Uterus (tissue), 4 donors: ENCODE data around the gene KRTAP24-1. TPM values are rescaled to one million over a fixed set of nuclear protein-coding genes. Genes with fewer than 3 reads are reported as not detected.

ENCODE experiments used
- DNase-seq, 2 donors: peaks; one replicate each; pipeline ENCODE4 v3.0.0-alpha.2; 2019 to 2020
- H3K27ac ChIP-seq, 2 donors: fragments of 200-600 bp; sonication (generic); 1 replicate in 1 of 2; 2 replicates in 1 of 2; pipeline ENCODE4 v1.5.1; 2016 to 2018
- H3K27me3 ChIP-seq, 2 donors: fragments of 200-600 bp; sonication (generic); one replicate each; pipeline ENCODE4 v1.5.1; 2018 to 2019; ENCODE audit warnings: control low read depth in 1 of 2
- H3K36me3 ChIP-seq, 2 donors: fragments of 200-600 bp; sonication (generic); one replicate each; pipeline ENCODE4 v1.5.1; 2019; ENCODE audit warnings: control low read depth in 1 of 2
- H3K4me1 ChIP-seq, 2 donors: fragments of 200-600 bp; sonication (generic); one replicate each; pipeline ENCODE4 v1.5.1; 2018 to 2019; ENCODE audit warnings: control low read depth in 1 of 2
- H3K4me3 ChIP-seq, 2 donors: fragments of 200-600 bp; sonication (generic); 1 replicate in 1 of 2; 2 replicates in 1 of 2; pipeline ENCODE4 v1.5.1; 2018 to 2019; ENCODE audit warnings: mild to moderate bottlenecking in 1 of 2
- H3K9me3 ChIP-seq, 2 donors: fragments of 200-600 bp; sonication (generic); one replicate each; pipeline ENCODE4 v1.5.1; 2019; ENCODE audit warnings: control low read depth in 1 of 2
- CTCF ChIP-seq, 4 experiments: fragments of 200-600 bp in 2 of 4; fragments of 450-650 bp in 2 of 4; sonication (generic) in 2 of 4; IDR thresholded peaks; one replicate each; pipeline ENCODE4 v1.5.1; 2016 to 2019; ENCODE audit warnings: antibody characterized with exemption in 4 of 4, mild to moderate bottlenecking in 2 of 4, moderate library complexity in 1 of 4
- POLR2A ChIP-seq, 2 donors: fragments of 450-650 bp; IDR thresholded peaks; one replicate each; pipeline ENCODE4 v1.6.1; 2016; ENCODE audit warnings: antibody characterized with exemption in 2 of 2, mild to moderate bottlenecking in 1 of 2, moderate library complexity in 1 of 2
- intact Hi-C: fragments of 100-400 bp; cut with DNase I; formaldehyde crosslinking; loops from one replicate; pipeline ENCODE4 v1.15.1; 2023; ENCODE audit warnings: low total_unique reads
- total RNA-seq, 4 donors: library from RNA; depleted of rRNA in 3 of 4; stranded (reverse); fragments of >200 nt in 3 of 4; gene quantifications; one replicate each; pipeline versions ENCODE4 v1.1.0 to v1.2.4, GENCODE V29; 2014 to 2023
- donor health status: DM: yes; HTN: yes; CAD: no.

The KRTAP24-1 gene
- total RNA-seq, result not detected

- Histone ChIP-seq H3K9me3 (no peaks in the 10 kb centered on the region), H3K4me3 (no peak within 1 kb of the TSS), H3K36me3 (no peaks in the 10 kb centered on the region), H3K4me1 (no peaks in the 10 kb centered on the region), H3K27ac (no peak within 1 kb of the TSS), H3K27me3 (no peaks in the 10 kb centered on the region)
- no peak for TF ChIP-seq POLR2A (IDR thresholded peaks at IDR 0.05)
- TF ChIP-seq CTCF (IDR thresholded peaks at IDR 0.05), result no peak
- intact Hi-C loops, result no loop called here
- DNase-seq, result no peak
Observed at GRCh38 chr21:30282850-30283249, at the start of gene KRTAP24-1. KRTAP24-1 (minus strand) TSS chr21:30282950; CDS start chr21:30282932, 18 bp downstream.

- no peak for TF ChIP-seq CTCF (IDR thresholded peaks at IDR 0.05)
- TF ChIP-seq POLR2A (IDR thresholded peaks at IDR 0.05), result no peak
- no peaks in the 10 kb centered on the region for H3K36me3 ChIP-seq
- DNase-seq, result no peak
- no peaks in the 10 kb centered on the region for H3K27me3 ChIP-seq
- intact Hi-C loops, result no loop called here
- H3K4me3 ChIP-seq, result no peak overlapping the region
- no peaks in the 10 kb centered on the region for H3K9me3 ChIP-seq
- no peaks in the 10 kb centered on the region for H3K4me1 ChIP-seq
- no peak overlapping the region for H3K27ac ChIP-seq
Observed at GRCh38 chr21:30329203-30329875, 46.6 kb upstream of the KRTAP24-1 start.

- intact Hi-C loops, result no loop called here
- H3K4me3 ChIP-seq, result no peak overlapping the region
- H3K9me3 ChIP-seq, result no peaks in the 10 kb centered on the region
- H3K4me1 ChIP-seq, result no peaks in the 10 kb centered on the region
- H3K36me3 ChIP-seq, result no peaks in the 10 kb centered on the region
- H3K27ac ChIP-seq, result no peak overlapping the region
- TF ChIP-seq POLR2A (IDR thresholded peaks at IDR 0.05), result no peak
- TF ChIP-seq CTCF (IDR thresholded peaks at IDR 0.05), result no peak
- no peak for DNase-seq
- H3K27me3 ChIP-seq, result no peaks in the 10 kb centered on the region
Observed at GRCh38 chr21:30326390-30326789, 43.6 kb upstream of the KRTAP24-1 start.

- Histone ChIP-seq H3K9me3 (no peaks in the 10 kb centered on the region), H3K27me3 (no peaks in the 10 kb centered on the region), H3K36me3 (no peaks in the 10 kb centered on the region), H3K27ac (no peak within 1 kb of the TSS), H3K4me1 (no peaks in the 10 kb centered on the region), H3K4me3 (no peak within 1 kb of the TSS)
- intact Hi-C loops, result no loop called here
- DNase-seq, result no peak
- no peak for TF ChIP-seq CTCF (IDR thresholded peaks at IDR 0.05)
- no peak for TF ChIP-seq POLR2A (IDR thresholded peaks at IDR 0.05)
Observed at GRCh38 chr21:30320215-30320614, 37.5 kb upstream of the KRTAP24-1 start, which contains the start of gene KRTAP26-1. KRTAP26-1 (minus strand) TSS chr21:30320315; CDS start chr21:30320035, 280 bp downstream.

- no peaks in the 10 kb centered on the region for H3K4me1 ChIP-seq
- TF ChIP-seq POLR2A (IDR thresholded peaks at IDR 0.05), result no peak
- TF ChIP-seq CTCF (IDR thresholded peaks at IDR 0.05), result no peak
- H3K4me3 ChIP-seq, result no peak overlapping the region
- no peaks in the 10 kb centered on the region for H3K9me3 ChIP-seq
- intact Hi-C loops, result no loop called here
- H3K27me3 ChIP-seq, result no peaks in the 10 kb centered on the region
- no peak overlapping the region for H3K27ac ChIP-seq
- DNase-seq, result no peak
- no peaks in the 10 kb centered on the region for H3K36me3 ChIP-seq
Observed at GRCh38 chr21:30315701-30316100, 33.0 kb upstream of the KRTAP24-1 start.
